OCI-LY3 (cell line): ENCODE measurements around the gene TIMM21.

Experiments
- H2AFZ ChIP-seq: fragments of 200-600, 300-600 bp; shearing (Covaris generic); 2 replicates; pipeline ENCODE4 v1.6.0; 2014; ENCODE audit warnings: antibody characterized with exemption, low read depth, low read length
- H3K27ac ChIP-seq: fragments of 200-600, 300-600 bp; sonication (generic); 2 replicates; pipeline ENCODE4 v1.5.1; 2014; ENCODE audit warnings: mild to moderate bottlenecking, low read length, moderate library complexity, mixed read lengths
- H3K27me3 ChIP-seq: fragments of 200-600, 300-600 bp; sonication (generic); 2 replicates; pipeline ENCODE4 v1.6.1; 2014; ENCODE audit warnings: low read depth, low read length, mixed read lengths
- H3K36me3 ChIP-seq: fragments of 200-600, 300-600 bp; sonication (generic); replicated peaks from 2 replicates; pipeline ENCODE3; 2014; ENCODE audit warnings: low read depth, low read length, mixed read lengths
- H3K4me1 ChIP-seq: fragments of 300-600, 200-600 bp; sonication (generic); 2 replicates; pipeline ENCODE4 v1.6.1; 2014; ENCODE audit warnings: low read length, mixed read lengths
- H3K4me2 ChIP-seq: fragments of 200-600, 300-600 bp; sonication (generic); 2 replicates; pipeline ENCODE4 v1.6.1; 2014; ENCODE audit warnings: low read length, mixed read lengths
- H3K4me3 ChIP-seq: fragments of 300-600, 200-600 bp; sonication (generic); 2 replicates; pipeline ENCODE4 v1.5.1; 2014; ENCODE audit warnings: antibody characterized with exemption, mild to moderate bottlenecking, low read length, moderate library complexity
- H3K79me2 ChIP-seq: fragments of 300-600, 200-600 bp; shearing (Covaris generic); 2 replicates; pipeline ENCODE4 v1.6.1; 2014; ENCODE audit warnings: mild to moderate bottlenecking, low read length, mixed read lengths
- H3K9ac ChIP-seq: fragments of 300-600, 200-600 bp; shearing (Covaris generic); 2 replicates; pipeline ENCODE4 v1.6.0; 2014; ENCODE audit warnings: mild to moderate bottlenecking, low read length, moderate library complexity
- H3K9me3 ChIP-seq: fragments of 200-600, 300-600 bp; shearing (Covaris generic); 2 replicates; pipeline ENCODE4 v1.6.1; 2014; ENCODE audit warnings: low read length, mixed read lengths; ENCODE audit not compliant: insufficient read depth
- H4K20me1 ChIP-seq: fragments of 200-600, 300-600 bp; sonication (generic); 2 replicates; pipeline ENCODE4 v1.6.1; 2016; ENCODE audit warnings: low read length, mixed read lengths; ENCODE audit not compliant: insufficient read depth
- CTCF ChIP-seq: fragments of 200-600, 300-600 bp; sonication (generic); IDR thresholded peaks from 2 replicates; pipeline ENCODE4 v1.5.1; 2014; ENCODE audit warnings: antibody characterized with exemption, low read length, low read depth
- EZH2phosphoT487 ChIP-seq: fragments of 200-600 bp; shearing (Covaris generic); IDR thresholded peaks from 2 replicates; pipeline ENCODE4 v1.6.1; 2018; ENCODE audit warnings: antibody characterized with exemption, mixed run types, low read depth

TIMM21 gene

GRCh38 chr18:74184875-74185274 is 36.6 kb downstream of the TIMM21 start:
- Histone ChIP-seq H4K20me1 (no peaks in the 10 kb centered on the region), H3K27me3 (peaks cover 32% of the 10 kb centered on the region), H3K27ac (no peak overlapping the region), H3K36me3 (no peaks in the 10 kb centered on the region), H3K79me2 (no peaks in the 10 kb centered on the region), H3K9ac (no peak overlapping the region), H3K4me2 (no peak overlapping the region), H3K9me3 (no peaks in the 10 kb centered on the region), H3K4me3 (no peak overlapping the region), H2AFZ (no peak overlapping the region), H3K4me1 (no peaks in the 10 kb centered on the region)
- no peak for TF ChIP-seq CTCF
- TF ChIP-seq EZH2phosphoT487: no peak

- TF ChIP-seq CTCF (no peak), EZH2phosphoT487 (no peak)
- Histone ChIP-seq H3K79me2 (no peaks in the 10 kb centered on the region), H3K4me3 (no peak overlapping the region), H3K27ac (no peak overlapping the region), H3K4me1 (no peaks in the 10 kb centered on the region), H3K9ac (no peak overlapping the region), H3K4me2 (no peak overlapping the region), H3K9me3 (no peaks in the 10 kb centered on the region), H3K36me3 (no peaks in the 10 kb centered on the region), H4K20me1 (no peaks in the 10 kb centered on the region), H3K27me3 (peaks cover 32% of the 10 kb centered on the region), H2AFZ (no peak overlapping the region)
These were observed 37.5 kb downstream of the TIMM21 start for GRCh38 chr18:74185860-74186259.

GRCh38 chr18:74186661-74187060 is 38.3 kb downstream of the TIMM21 start:
- Histone ChIP-seq H3K27me3 (peaks cover 32% of the 10 kb centered on the region), H2AFZ (no peak overlapping the region), H3K9me3 (no peaks in the 10 kb centered on the region), H4K20me1 (no peaks in the 10 kb centered on the region), H3K4me2 (no peak overlapping the region), H3K4me1 (no peaks in the 10 kb centered on the region), H3K9ac (no peak overlapping the region), H3K79me2 (no peaks in the 10 kb centered on the region), H3K27ac (no peak overlapping the region), H3K4me3 (no peak overlapping the region), H3K36me3 (no peaks in the 10 kb centered on the region)
- no peak for TF ChIP-seq CTCF
- no peak for TF ChIP-seq EZH2phosphoT487

- no peaks in the 10 kb centered on the region for H3K36me3 ChIP-seq
- no peak overlapping the region for H2AFZ ChIP-seq
- H3K4me3 ChIP-seq: no peak overlapping the region
- H3K79me2 ChIP-seq: no peaks in the 10 kb centered on the region
- peaks cover 29% of the 10 kb centered on the region for H3K27me3 ChIP-seq
- H3K27ac ChIP-seq: no peak overlapping the region
- no peaks in the 10 kb centered on the region for H4K20me1 ChIP-seq
- no peak overlapping the region for H3K4me2 ChIP-seq
- H3K4me1 ChIP-seq: no peaks in the 10 kb centered on the region
- TF ChIP-seq EZH2phosphoT487: no peak
- TF ChIP-seq CTCF: no peak
- no peak overlapping the region for H3K9ac ChIP-seq
- H3K9me3 ChIP-seq: no peaks in the 10 kb centered on the region
These were observed 41.8 kb downstream of the TIMM21 start for GRCh38 chr18:74190086-74190485.
